GM18511 (cell line): ENCODE results near the gene PDLIM3.

Source experiments
- ATAC-seq: cut with Tn5 transposase; IDR thresholded peaks from one replicate; pipeline ENCODE4 v1.9.1; 2021; ENCODE audit warnings: mild to moderate bottlenecking, moderate library complexity; ENCODE audit not compliant: unreplicated experiment

PDLIM3 gene

GRCh38 chr4:185472103-185472542 is 63.2 kb downstream of the PDLIM3 start:
- peak; percentile 29 for ATAC-seq

DNA sequence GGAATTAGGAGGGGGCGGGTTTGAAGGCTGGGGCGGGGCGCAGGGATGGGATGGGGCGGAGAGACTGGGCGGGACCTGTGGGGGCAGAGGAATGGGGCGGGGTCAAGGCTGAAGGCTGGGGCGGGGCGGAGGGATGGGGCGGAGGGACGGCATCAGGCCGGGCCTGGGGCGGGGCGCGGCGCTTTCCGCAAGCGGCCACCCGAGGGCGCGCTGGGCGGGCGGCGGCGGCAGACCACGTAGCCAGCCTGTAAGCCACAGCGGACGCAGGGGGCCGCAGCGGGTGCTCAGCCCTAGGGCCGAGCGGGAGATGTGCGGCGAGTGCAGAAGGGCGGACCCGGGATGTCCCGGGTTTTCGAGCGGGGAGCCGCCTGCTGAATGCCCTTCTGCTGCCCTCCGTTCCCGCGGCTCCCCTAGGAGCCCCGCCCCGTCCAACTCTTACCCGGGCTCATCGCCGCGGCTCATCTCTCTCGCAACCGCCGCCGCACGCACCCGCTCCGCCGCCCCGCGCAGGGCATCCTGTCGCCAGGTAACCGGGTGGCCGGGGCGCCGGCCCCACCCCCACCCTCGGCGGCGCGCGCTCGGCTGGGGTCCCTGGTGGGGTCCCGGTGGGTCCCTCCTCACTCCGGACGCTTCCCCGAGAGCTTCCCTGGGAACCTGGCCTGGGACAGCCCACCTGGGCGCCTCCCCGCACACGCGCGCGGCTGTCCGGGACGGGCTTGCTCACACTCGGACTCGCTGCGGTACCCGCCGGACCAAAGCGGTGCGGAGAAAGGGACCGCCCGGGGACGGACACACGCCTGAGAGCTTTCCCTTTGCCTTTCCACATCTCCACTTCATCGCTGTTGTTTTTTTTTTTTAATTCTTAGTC is 63.8 kb downstream of the PDLIM3 start, which contains the start of gene CCDC110:
TSS of gene CCDC110 (minus strand) at position 499 of the 868 bp plus-strand sequence. CDS start at position 449, 50 bp downstream.
- peak; percentile 91 for ATAC-seq

GRCh38 chr4:185470501-185471195 is 64.7 kb downstream of the PDLIM3 start:
- peak; percentile 16 for ATAC-seq

DNA sequence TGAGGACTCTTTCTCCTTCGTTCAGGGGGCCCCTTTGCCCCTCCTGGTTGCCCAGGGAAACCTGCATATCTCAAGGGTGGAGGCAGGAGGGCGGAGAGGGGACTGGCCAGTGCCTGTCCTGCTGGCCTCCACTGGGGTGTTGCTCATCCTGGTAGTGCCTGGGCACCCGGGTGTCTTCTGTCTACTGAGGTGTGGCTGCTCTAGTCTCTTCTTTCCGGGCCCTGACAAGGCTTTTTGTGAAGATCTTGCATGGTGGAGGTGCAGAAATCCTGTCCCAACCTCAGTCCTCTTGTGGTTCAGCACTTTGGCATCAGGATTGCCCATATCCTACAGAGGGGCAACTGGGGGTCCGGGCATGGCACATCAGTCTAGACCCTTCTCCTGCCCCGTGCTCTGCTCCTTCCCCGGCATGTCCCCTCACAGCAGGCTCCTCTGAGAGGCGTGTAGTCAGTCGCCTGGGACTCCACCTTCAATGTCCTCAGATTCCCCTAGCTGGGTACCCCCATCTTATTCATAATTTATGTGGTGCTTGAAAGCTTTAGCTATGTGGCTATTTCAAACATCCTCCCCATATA is 65.6 kb downstream of the PDLIM3 start:
- ATAC-seq: no peak

DNA sequence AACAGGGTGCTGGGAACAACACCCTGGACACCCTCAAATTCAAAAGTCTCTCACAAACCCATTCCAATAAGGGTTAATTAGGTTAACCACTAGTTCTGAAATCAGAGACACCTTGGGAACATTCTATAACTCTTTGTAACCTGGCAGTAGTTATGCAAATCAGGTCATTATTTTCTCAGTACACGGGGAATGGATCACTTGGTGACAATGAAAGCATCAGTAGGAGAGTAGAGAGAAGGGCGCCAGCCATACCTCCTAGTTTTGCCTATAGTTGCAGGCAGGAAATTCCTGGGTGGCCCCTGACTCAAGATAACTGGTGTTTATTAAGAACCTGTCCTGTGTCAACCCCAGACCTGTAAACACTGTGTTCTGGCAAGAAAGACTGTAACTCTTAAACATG is 66.3 kb downstream of the PDLIM3 start:
- no peak for ATAC-seq

DNA sequence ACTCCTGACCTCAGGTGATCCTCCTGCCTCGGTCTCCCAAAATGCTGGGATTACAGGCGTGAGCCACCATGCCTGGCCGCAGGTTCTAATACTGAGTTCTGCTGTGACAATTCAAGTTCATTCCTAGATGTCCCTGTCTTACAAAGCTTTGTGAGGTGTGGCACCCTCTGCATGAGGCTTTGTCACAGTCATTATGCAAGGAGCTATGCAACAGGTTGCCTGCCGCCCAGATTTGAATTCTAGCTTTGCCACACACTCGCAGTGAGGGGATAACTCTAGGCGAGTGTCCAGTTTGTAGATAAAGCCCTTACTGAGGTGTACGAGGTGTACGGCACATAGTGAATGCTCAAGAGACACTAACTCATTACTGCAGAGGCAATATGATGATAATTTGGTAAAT is 67.3 kb downstream of the PDLIM3 start:
- ATAC-seq: no peak

GRCh38 chr4:185467101-185467500 is 68.2 kb downstream of the PDLIM3 start:
- ATAC-seq: no peak

- no peak for ATAC-seq
These were observed 69.6 kb downstream of the PDLIM3 start for GRCh38 chr4:185465707-185466106.

GRCh38 chr4:185464887-185465286 is 70.4 kb downstream of the PDLIM3 start:
- ATAC-seq: no peak

GRCh38 chr4:185464183-185464582 is 71.1 kb downstream of the PDLIM3 start:
- no peak for ATAC-seq

DNA sequence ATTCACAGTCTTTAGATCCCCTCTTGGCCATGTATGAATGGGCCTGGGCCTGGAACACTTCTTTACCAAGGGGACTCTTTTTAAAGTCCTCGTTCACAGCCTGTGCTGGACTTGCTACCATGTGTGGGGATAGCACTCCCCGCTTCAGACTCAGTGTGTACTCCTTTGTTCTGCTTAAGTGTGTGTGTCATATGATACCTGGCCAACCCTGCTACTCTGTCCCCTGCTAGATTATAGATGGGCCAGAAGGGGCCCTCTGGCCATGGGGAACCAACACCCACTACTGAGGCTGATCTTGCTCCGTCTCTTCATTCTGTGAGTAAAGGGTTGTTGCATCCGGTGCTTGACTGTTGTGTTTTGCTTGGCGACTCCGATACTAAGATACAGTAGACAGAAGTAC is 71.8 kb downstream of the PDLIM3 start:
- no peak for ATAC-seq

GRCh38 chr4:185461565-185461964 is 73.7 kb downstream of the PDLIM3 start:
- no peak for ATAC-seq

GRCh38 chr4:185457136-185457535 is 78.2 kb downstream of the PDLIM3 start:
- ATAC-seq: no peak

- ATAC-seq: no peak
These were observed 79.2 kb downstream of the PDLIM3 start for GRCh38 chr4:185456131-185456530.
